Measurements from ENCODE around the gene SUCO. TPM values are rescaled to one million over a fixed set of nuclear protein-coding genes. Genes with fewer than 3 reads are reported as not detected.

SUCO gene
- total RNA-seq, 1 experiment from 2014 or later: 32.9 TPM

GRCh38 chr1:172600615-172601014, 67.7 kb downstream of the SUCO start:
- BruUV-seq (replicated peaks): no TSS peak
- POLR2A ChIA-PET (ENCODE audit: low non-redundant PET): no interaction called here

GRCh38 chr1:172601046-172601630, 68.2 kb downstream of the SUCO start:
- CTCF ChIA-PET: no interaction called here
- DNase-seq (ENCODE audit: low spot score): no peak
- H3K9me3 ChIP-seq (ENCODE audit: low read depth, low read length, poor library complexity, severe bottlenecking): no peaks in the 10 kb centered on the region
- no peak overlapping the region for H3K27ac ChIP-seq (ENCODE audit: low read depth, low read length, poor library complexity, severe bottlenecking)
- H3K27me3 ChIP-seq (replicated peaks; ENCODE audit: insufficient read depth, low read depth, low read length, poor library complexity): no peaks in the 10 kb centered on the region
- intact Hi-C loops (cut with micrococcal nuclease; ENCODE audit: unreplicated experiment): no loop called here
- TF ChIP-seq EZH2 (IDR thresholded peaks at IDR 0.05; ENCODE audit: borderline replicate concordance, low read depth, low read length, poor library complexity, severe bottlenecking) (no peak), CTCF (conservative IDR thresholded peaks at IDR 0.05; ENCODE audit: low read depth, low read length) (no peak)
- H3K36me3 ChIP-seq (ENCODE audit: insufficient read depth, low read length, poor library complexity, severe bottlenecking): peaks cover 5% of the 10 kb centered on the region
- no TSS peak for BruUV-seq (replicated peaks)
- POLR2A ChIA-PET (ENCODE audit: low non-redundant PET): no interaction called here
- H3K4me1 ChIP-seq (ENCODE audit: insufficient read depth, low read length, poor library complexity, severe bottlenecking): no peaks in the 10 kb centered on the region
- no peak overlapping the region for H3K4me3 ChIP-seq (ENCODE audit: low read depth, low read length, poor library complexity, severe bottlenecking)

More at GRCh38 chr1:172600615-172601014, 67.7 kb downstream of the SUCO start:
- TF ChIP-seq EZH2 (IDR thresholded peaks at IDR 0.05; ENCODE audit: borderline replicate concordance, low read depth, low read length, poor library complexity, severe bottlenecking) (no peak), CTCF (conservative IDR thresholded peaks at IDR 0.05; ENCODE audit: low read depth, low read length) (no peak)
- intact Hi-C loops (cut with micrococcal nuclease; ENCODE audit: unreplicated experiment): no loop called here
- peaks cover 5% of the 10 kb centered on the region for H3K36me3 ChIP-seq (ENCODE audit: insufficient read depth, low read length, poor library complexity, severe bottlenecking)
- DNase-seq (ENCODE audit: low spot score): no peak
- H3K27ac ChIP-seq (ENCODE audit: low read depth, low read length, poor library complexity, severe bottlenecking): no peak overlapping the region
- H3K27me3 ChIP-seq (replicated peaks; ENCODE audit: insufficient read depth, low read depth, low read length, poor library complexity): no peaks in the 10 kb centered on the region
- no peaks in the 10 kb centered on the region for H3K9me3 ChIP-seq (ENCODE audit: low read depth, low read length, poor library complexity, severe bottlenecking)
- no peak overlapping the region for H3K4me3 ChIP-seq (ENCODE audit: low read depth, low read length, poor library complexity, severe bottlenecking)
- H3K4me1 ChIP-seq (ENCODE audit: insufficient read depth, low read length, poor library complexity, severe bottlenecking): no peaks in the 10 kb centered on the region
- CTCF ChIA-PET: no interaction called here

- H3K9me3 ChIP-seq (ENCODE audit: low read depth, low read length, poor library complexity, severe bottlenecking): no peaks in the 10 kb centered on the region
- TF ChIP-seq EZH2 (IDR thresholded peaks at IDR 0.05; ENCODE audit: borderline replicate concordance, low read depth, low read length, poor library complexity, severe bottlenecking) (no peak), CTCF (conservative IDR thresholded peaks at IDR 0.05; ENCODE audit: low read depth, low read length) (no peak)
- CTCF ChIA-PET: no interaction called here
- BruUV-seq (replicated peaks): no TSS peak
- no peaks in the 10 kb centered on the region for H3K4me1 ChIP-seq (ENCODE audit: insufficient read depth, low read length, poor library complexity, severe bottlenecking)
- H3K27ac ChIP-seq (ENCODE audit: low read depth, low read length, poor library complexity, severe bottlenecking): no peak overlapping the region
- H3K36me3 ChIP-seq (ENCODE audit: insufficient read depth, low read length, poor library complexity, severe bottlenecking): no peaks in the 10 kb centered on the region
- POLR2A ChIA-PET (ENCODE audit: low non-redundant PET): no interaction called here
- intact Hi-C loops (cut with micrococcal nuclease; ENCODE audit: unreplicated experiment): no loop called here
- no peaks in the 10 kb centered on the region for H3K27me3 ChIP-seq (replicated peaks; ENCODE audit: insufficient read depth, low read depth, low read length, poor library complexity)
- H3K4me3 ChIP-seq (ENCODE audit: low read depth, low read length, poor library complexity, severe bottlenecking): no peak overlapping the region
- DNase-seq (ENCODE audit: low spot score): no peak
Observed at GRCh38 chr1:172602706-172603105, 69.8 kb downstream of the SUCO start.
